ENCODE data around the gene ZNF217. TPM values are rescaled to one million over a fixed set of nuclear protein-coding genes. Genes with fewer than 3 reads are reported as not detected.
"Not testable (repeated sequence)": the region's sequence is repeated elsewhere in the genome, so short reads cannot be mapped to it uniquely, and the experiment has no call there.

The ZNF217 gene
- polyA plus RNA-seq, 1 donor from 2014 or later = 1.9 TPM

- Histone ChIP-seq H3F3A (ENCODE audit: insufficient read depth, low read length, poor library complexity, severe bottlenecking) (no peaks in the 10 kb centered on the region), H3K27me3 (ENCODE audit: insufficient read depth, low read depth, low read length) (no peaks in the 10 kb centered on the region), H3K9ac (ENCODE audit: low read length) (no peak overlapping the region), H3K4me2 (ENCODE audit: low read length) (no peak overlapping the region), H3K9me3 (ENCODE audit: low read length) (no peaks in the 10 kb centered on the region), H3K27ac (ENCODE audit: low read length) (no peak overlapping the region), H3K9me2 (ENCODE audit: insufficient read depth, low read length) (no peaks in the 10 kb centered on the region), H4K20me1 (ENCODE audit: insufficient read depth) (no peaks in the 10 kb centered on the region), H3K4me3 (ENCODE audit: low read length) (no peak overlapping the region), H3K36me3 (ENCODE audit: insufficient read depth, low read length) (no peaks in the 10 kb centered on the region), H3K79me2 (replicated peaks; ENCODE audit: insufficient read depth, low read length) (no peaks in the 10 kb centered on the region), H2AFZ (ENCODE audit: low read depth, low read length) (no peak overlapping the region)
- TF ChIP-seq REST (IDR thresholded peaks at IDR 0.05; ENCODE audit: borderline replicate concordance) = no peak
- no peak for TF ChIP-seq EP300 (conservative IDR thresholded peaks at IDR 0.05; ENCODE audit: poor library complexity, severe bottlenecking)
- TF ChIP-seq MXI1 (conservative IDR thresholded peaks at IDR 0.05; ENCODE audit: poor library complexity, severe bottlenecking) = no peak
- no peak for TF ChIP-seq CTCF (IDR thresholded peaks at IDR 0.05; ENCODE audit: poor library complexity, severe bottlenecking)
- TF ChIP-seq POLR2AphosphoS5 (IDR thresholded peaks at IDR 0.05) = no peak
- TF ChIP-seq SMC3 (conservative IDR thresholded peaks at IDR 0.05; ENCODE audit: poor library complexity) = no peak
- TF ChIP-seq RAD21 (conservative IDR thresholded peaks at IDR 0.05) = no peak
- TF ChIP-seq EZH2 (IDR thresholded peaks at IDR 0.05; ENCODE audit: borderline replicate concordance, insufficient read depth, low read length, poor library complexity, severe bottlenecking) = no peak
- no peak for TF ChIP-seq TAF1 (IDR thresholded peaks at IDR 0.05; ENCODE audit: low read depth)
These were observed 70.9 kb downstream of the ZNF217 start for GRCh38 chr20:53522696-53523095.

GRCh38 chr20:53522026-53522425 is 71.6 kb downstream of the ZNF217 start:
- H4K20me1 ChIP-seq (ENCODE audit: insufficient read depth) = no peaks in the 10 kb centered on the region
- no peaks in the 10 kb centered on the region for H3F3A ChIP-seq (ENCODE audit: insufficient read depth, low read length, poor library complexity, severe bottlenecking)
- no peak overlapping the region for H3K27ac ChIP-seq (ENCODE audit: low read length)
- no peaks in the 10 kb centered on the region for H3K9me2 ChIP-seq (ENCODE audit: insufficient read depth, low read length)
- no peaks in the 10 kb centered on the region for H3K36me3 ChIP-seq (ENCODE audit: insufficient read depth, low read length)
- no peaks in the 10 kb centered on the region for H3K9me3 ChIP-seq (ENCODE audit: low read length)
- no peak overlapping the region for H3K9ac ChIP-seq (ENCODE audit: low read length)
- TF ChIP-seq EP300 (conservative IDR thresholded peaks at IDR 0.05; ENCODE audit: poor library complexity, severe bottlenecking) (no peak), EZH2 (IDR thresholded peaks at IDR 0.05; ENCODE audit: borderline replicate concordance, insufficient read depth, low read length, poor library complexity, severe bottlenecking) (no peak), POLR2AphosphoS5 (IDR thresholded peaks at IDR 0.05) (no peak), CTCF (IDR thresholded peaks at IDR 0.05; ENCODE audit: poor library complexity, severe bottlenecking) (no peak), MXI1 (conservative IDR thresholded peaks at IDR 0.05; ENCODE audit: poor library complexity, severe bottlenecking) (no peak), TAF1 (IDR thresholded peaks at IDR 0.05; ENCODE audit: low read depth) (no peak), REST (IDR thresholded peaks at IDR 0.05; ENCODE audit: borderline replicate concordance) (no peak), RAD21 (conservative IDR thresholded peaks at IDR 0.05) (no peak), SMC3 (conservative IDR thresholded peaks at IDR 0.05; ENCODE audit: poor library complexity) (no peak)
- no peak overlapping the region for H3K4me3 ChIP-seq (ENCODE audit: low read length)
- no peaks in the 10 kb centered on the region for H3K27me3 ChIP-seq (ENCODE audit: insufficient read depth, low read depth, low read length)
- H3K4me2 ChIP-seq (ENCODE audit: low read length) = no peak overlapping the region
- H3K79me2 ChIP-seq (replicated peaks; ENCODE audit: insufficient read depth, low read length) = no peaks in the 10 kb centered on the region
- H2AFZ ChIP-seq (ENCODE audit: low read depth, low read length) = no peak overlapping the region

DNA sequence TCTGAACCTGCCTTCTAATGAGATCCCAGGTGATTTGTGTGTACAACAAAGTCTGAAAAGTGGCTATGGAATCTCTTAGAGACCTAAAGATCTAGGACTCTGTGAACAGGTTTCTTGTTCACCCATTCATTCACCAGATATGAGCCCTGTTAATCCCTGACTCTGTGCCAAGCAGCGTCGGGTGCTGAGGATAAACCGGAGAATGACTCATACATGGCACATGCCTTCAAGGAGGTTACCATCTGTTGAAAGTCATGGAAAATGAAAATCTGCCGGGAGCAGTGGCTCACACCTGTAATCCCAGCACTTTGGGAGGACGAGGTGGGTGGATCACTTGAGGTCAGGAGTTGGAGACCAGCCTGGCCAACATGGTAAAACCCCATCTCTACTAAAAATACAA is 72.2 kb downstream of the ZNF217 start:
- not testable (repeated sequence) for H3K27ac ChIP-seq (ENCODE audit: low read length); H3K4me3 ChIP-seq (ENCODE audit: low read length); H4K20me1 ChIP-seq (ENCODE audit: insufficient read depth); H3K79me2 ChIP-seq (replicated peaks; ENCODE audit: insufficient read depth, low read length); H2AFZ ChIP-seq (ENCODE audit: low read depth, low read length); H3K9ac ChIP-seq (ENCODE audit: low read length); H3K4me2 ChIP-seq (ENCODE audit: low read length); H3K27me3 ChIP-seq (ENCODE audit: insufficient read depth, low read depth, low read length); H3F3A ChIP-seq (ENCODE audit: insufficient read depth, low read length, poor library complexity, severe bottlenecking); H3K9me2 ChIP-seq (ENCODE audit: insufficient read depth, low read length); H3K36me3 ChIP-seq (ENCODE audit: insufficient read depth, low read length); H3K9me3 ChIP-seq (ENCODE audit: low read length)
